SK-N-SH treated with all-trans-retinoic acid at 6 μM for 48 hours (cell line): ENCODE measurements around the gene QPCT.

ENCODE experiments used
- CSRNP3 ChIP-seq: fragments of 250-450 bp; sonication (Bioruptor Pico); IDR thresholded peaks from 2 replicates; pipeline ENCODE4 v1.5.1; 2021; ENCODE audit warnings: mild to moderate bottlenecking, moderate library complexity
- ESRRG ChIP-seq: fragments of 250-450 bp; sonication (Bioruptor Pico); IDR thresholded peaks from 2 replicates; pipeline ENCODE4 v1.6.1; 2021; ENCODE audit warnings: mild to moderate bottlenecking
- GLIS3 ChIP-seq: fragments of 250-450 bp; sonication (Bioruptor Pico); IDR thresholded peaks from 2 replicates; pipeline ENCODE4 v1.5.0; 2020; ENCODE audit warnings: mild to moderate bottlenecking, moderate library complexity
- PATZ1 ChIP-seq: fragments of 250-450 bp; sonication (Bioruptor Pico); IDR thresholded peaks from 2 replicates; pipeline ENCODE4 v1.8.0; 2020; ENCODE audit warnings: mild to moderate bottlenecking, moderate library complexity, borderline replicate concordance
- POU6F1 ChIP-seq: fragments of 250-450 bp; sonication (Bioruptor Pico); IDR thresholded peaks from 2 replicates; pipeline ENCODE4 v1.8.0; 2021; ENCODE audit warnings: low read depth, mild to moderate bottlenecking, moderate library complexity, borderline replicate concordance
- RARB ChIP-seq: fragments of 250-450 bp; sonication (Bioruptor Pico); IDR thresholded peaks from 2 replicates; pipeline ENCODE4 v1.8.0; 2021; ENCODE audit warnings: mild to moderate bottlenecking, moderate library complexity
- TCF4 ChIP-seq: fragments of 250-450 bp; sonication (Bioruptor Pico); IDR thresholded peaks from 2 replicates; pipeline ENCODE4 v1.8.0; 2021; ENCODE audit warnings: mild to moderate bottlenecking, moderate library complexity, borderline replicate concordance
- TSHZ2 ChIP-seq: fragments of 250-450 bp; sonication (Bioruptor Pico); IDR thresholded peaks from 2 replicates; pipeline ENCODE4 v1.5.0; 2020; ENCODE audit warnings: mild to moderate bottlenecking, moderate library complexity
- ZNF8 ChIP-seq: fragments of 450-650 bp; formaldehyde crosslinking; IDR thresholded peaks from 2 replicates; pipeline ENCODE4 v1.5.0; 2020; ENCODE audit warnings: mild to moderate bottlenecking, moderate library complexity

- TF ChIP-seq PATZ1 (CRISPR knock-in tag) = no peak
- TF ChIP-seq ZNF8 (CRISPR knock-in tag) = no peak
- no peak for TF ChIP-seq TCF4 (CRISPR knock-in tag)
- no peak for TF ChIP-seq POU6F1 (CRISPR knock-in tag)
- no peak for TF ChIP-seq TSHZ2 (CRISPR knock-in tag)
- TF ChIP-seq ESRRG (CRISPR knock-in tag) = no peak
- no peak for TF ChIP-seq CSRNP3
- TF ChIP-seq RARB (CRISPR knock-in tag) = no peak
- no peak for TF ChIP-seq GLIS3 (CRISPR knock-in tag)
These were observed 78.4 kb downstream of the QPCT start for GRCh38 chr2:37422816-37423215.
